GM23248 (cell line): Measurements from ENCODE around the gene HDAC4.

Source experiments
- EZH2 ChIP-seq: fragments of 200-600 bp; sonication (generic); IDR thresholded peaks from 2 replicates; pipeline ENCODE4 v1.6.1; 2018; ENCODE audit warnings: antibody characterized with exemption, mild to moderate bottlenecking; ENCODE audit not compliant: insufficient read depth, poor library complexity, severe bottlenecking
- EZH2phosphoT487 ChIP-seq: fragments of 200-600 bp; sonication (generic); IDR thresholded peaks from 2 replicates; pipeline ENCODE4 v1.6.1; 2018; ENCODE audit warnings: antibody characterized with exemption, moderate library complexity, mild to moderate bottlenecking, low read depth; ENCODE audit not compliant: insufficient read depth

DNA sequence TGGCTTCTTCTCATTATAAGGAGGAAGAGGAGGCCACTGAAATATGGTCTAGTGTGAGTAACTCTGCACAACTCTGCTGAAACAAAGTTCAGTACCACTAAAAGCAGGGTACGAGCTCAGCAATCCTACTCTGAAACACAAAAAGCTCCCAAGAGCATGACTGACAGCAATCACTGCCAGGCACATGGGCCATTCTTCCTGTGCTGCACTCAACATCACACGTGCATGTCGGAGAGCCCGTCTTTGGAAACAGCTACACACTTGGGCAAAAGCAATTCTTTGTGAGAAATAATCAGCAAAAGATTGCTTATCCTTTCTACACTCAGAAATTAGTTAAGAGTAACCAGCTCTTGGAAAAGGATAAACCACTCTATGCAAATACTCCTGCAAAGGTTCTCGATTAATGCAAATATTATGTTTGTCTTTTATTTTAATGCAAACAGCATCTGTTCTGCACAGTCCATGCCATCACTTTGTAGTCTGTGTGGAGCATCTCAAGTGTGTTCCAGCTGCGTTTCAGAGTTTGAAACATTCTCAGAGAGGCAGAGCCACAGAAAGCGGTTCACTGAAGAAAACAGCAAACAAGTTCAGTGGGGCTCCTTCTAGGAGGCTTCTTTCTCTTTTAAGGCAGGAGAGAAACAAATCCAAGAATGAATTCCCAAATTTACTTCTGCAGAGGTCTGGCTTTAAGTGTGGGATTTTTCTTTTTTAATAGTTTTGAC, 145.0 kb downstream of the HDAC4 start:
- no peak for TF ChIP-seq EZH2
- TF ChIP-seq EZH2phosphoT487, result no peak
